Gastrocnemius medialis (tissue), 4 donors: Measurements from ENCODE around the gene ERICH6. TPM values are rescaled to one million over a fixed set of nuclear protein-coding genes. Genes with fewer than 3 reads are reported as not detected.

ENCODE experiments used
- ATAC-seq, 2 donors: fragments of 150-250 bp; one replicate each; pipeline ENCODE4 v1.9.1; 2016
- DNase-seq, 2 donors: peaks; one replicate each; pipeline ENCODE4 v3.0.0-alpha.2; 2019
- H3K27ac ChIP-seq, 4 donors: fragments of 200-600 bp; sonication (generic); 1 replicate in 1 of 4; 2 replicates in 3 of 4; pipeline ENCODE4 v1.5.1; 2016 to 2018; ENCODE audit warnings: mild to moderate bottlenecking in 2 of 4, moderate library complexity in 1 of 4
- H3K27me3 ChIP-seq, 3 donors: fragments of 200-600 bp; sonication (generic) in 2 of 3; 1 replicate in 1 of 3; 2 replicates in 2 of 3; pipeline versions ENCODE4 v1.5.1 to v1.6.0; 2016 to 2019; ENCODE audit warnings: mild to moderate bottlenecking in 1 of 3, moderate library complexity in 1 of 3
- H3K36me3 ChIP-seq, 2 donors: fragments of 200-600 bp; sonication (generic) in 1 of 2; one replicate each; pipeline ENCODE4 v1.5.1; 2017 to 2018
- H3K4me1 ChIP-seq, 2 donors: fragments of 200-600 bp; sonication (generic) in 1 of 2; one replicate each; pipeline ENCODE4 v1.5.1; 2016 to 2017; ENCODE audit warnings: mild to moderate bottlenecking in 2 of 2
- H3K4me3 ChIP-seq, 4 donors: fragments of 200-600 bp; sonication (generic) in 3 of 4; 1 replicate in 1 of 4; 2 replicates in 3 of 4; pipeline ENCODE4 v1.5.1; 2016 to 2019; ENCODE audit warnings: mild to moderate bottlenecking in 2 of 4
- H3K9me3 ChIP-seq, 3 donors: fragments of 200-600 bp; sonication (generic) in 2 of 3; 1 replicate in 1 of 3; 2 replicates in 2 of 3; pipeline ENCODE4 v1.5.1; 2016 to 2019
- POLR2A ChIP-seq, 2 donors: fragments of 450-650 bp; IDR thresholded peaks; one replicate each; pipeline ENCODE4 v1.6.1; 2017; ENCODE audit warnings: antibody characterized with exemption in 2 of 2, mild to moderate bottlenecking in 2 of 2, moderate library complexity in 2 of 2
- in situ Hi-C, 4 donors: fragments of 200-750 bp; cut with MboI; loops; one replicate each; pipeline versions ENCODE4 v1.15.0 to v1.8.0; 2017; ENCODE audit warnings: low sequenced_read_pairs in 4 of 4
- intact Hi-C: fragments of 100-400 bp; cut with DNase I; formaldehyde crosslinking; loops from one replicate; pipeline ENCODE4 v1.15.1; 2023; ENCODE audit warnings: low total_unique reads
- total RNA-seq, 4 donors: library from RNA; depleted of rRNA; stranded (reverse); fragments of >200 nt; gene quantifications; one replicate each; pipeline versions ENCODE4 v1.1.0 to v1.2.3, GENCODE V29; 2016
- TF ChIP-seq, protein P1 (sequence below), 5 experiments: fragments of 450-650 bp in 3 of 5; fragments of 200-600 bp in 2 of 5; sonication (generic) in 2 of 5; IDR thresholded peaks in 4 of 5; conservative IDR thresholded peaks in 1 of 5; 1 replicate in 4 of 5; 2 replicates in 1 of 5; pipeline ENCODE4 v1.5.1; 2016 to 2019; ENCODE audit warnings: antibody characterized with exemption in 5 of 5, mild to moderate bottlenecking in 3 of 5, moderate library complexity in 3 of 5

ERICH6 gene
- total RNA-seq, 4 donors from 2014 or later, result not detected

- H3K27me3 ChIP-seq, result no peaks in the 10 kb centered on the region
- TF ChIP-seq POLR2A (IDR thresholded peaks at IDR 0.05), result no peak
- TF ChIP-seq, protein P1, sequence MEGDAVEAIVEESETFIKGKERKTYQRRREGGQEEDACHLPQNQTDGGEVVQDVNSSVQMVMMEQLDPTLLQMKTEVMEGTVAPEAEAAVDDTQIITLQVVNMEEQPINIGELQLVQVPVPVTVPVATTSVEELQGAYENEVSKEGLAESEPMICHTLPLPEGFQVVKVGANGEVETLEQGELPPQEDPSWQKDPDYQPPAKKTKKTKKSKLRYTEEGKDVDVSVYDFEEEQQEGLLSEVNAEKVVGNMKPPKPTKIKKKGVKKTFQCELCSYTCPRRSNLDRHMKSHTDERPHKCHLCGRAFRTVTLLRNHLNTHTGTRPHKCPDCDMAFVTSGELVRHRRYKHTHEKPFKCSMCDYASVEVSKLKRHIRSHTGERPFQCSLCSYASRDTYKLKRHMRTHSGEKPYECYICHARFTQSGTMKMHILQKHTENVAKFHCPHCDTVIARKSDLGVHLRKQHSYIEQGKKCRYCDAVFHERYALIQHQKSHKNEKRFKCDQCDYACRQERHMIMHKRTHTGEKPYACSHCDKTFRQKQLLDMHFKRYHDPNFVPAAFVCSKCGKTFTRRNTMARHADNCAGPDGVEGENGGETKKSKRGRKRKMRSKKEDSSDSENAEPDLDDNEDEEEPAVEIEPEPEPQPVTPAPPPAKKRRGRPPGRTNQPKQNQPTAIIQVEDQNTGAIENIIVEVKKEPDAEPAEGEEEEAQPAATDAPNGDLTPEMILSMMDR (IDR thresholded peaks at IDR 0.05 in 4 of 5, conservative IDR thresholded peaks at IDR 0.05 in 1 of 5), result no peak
- H3K9me3 ChIP-seq, result no peaks in the 10 kb centered on the region
- intact Hi-C loops, result no loop called here
- H3K4me1 ChIP-seq, result peaks cover 0 to 8% of the 10 kb centered on the region in 2 donors
- no peak overlapping the region for H3K27ac ChIP-seq
- DNase-seq (no peak), ATAC-seq (no peak)
- in situ Hi-C loops, result no loop called here
- H3K4me3 ChIP-seq, result no peak overlapping the region
- H3K36me3 ChIP-seq, result no peaks in the 10 kb centered on the region
These were observed 4.6 kb downstream of the ERICH6 start for GRCh38 chr3:150699068-150699639.

DNA sequence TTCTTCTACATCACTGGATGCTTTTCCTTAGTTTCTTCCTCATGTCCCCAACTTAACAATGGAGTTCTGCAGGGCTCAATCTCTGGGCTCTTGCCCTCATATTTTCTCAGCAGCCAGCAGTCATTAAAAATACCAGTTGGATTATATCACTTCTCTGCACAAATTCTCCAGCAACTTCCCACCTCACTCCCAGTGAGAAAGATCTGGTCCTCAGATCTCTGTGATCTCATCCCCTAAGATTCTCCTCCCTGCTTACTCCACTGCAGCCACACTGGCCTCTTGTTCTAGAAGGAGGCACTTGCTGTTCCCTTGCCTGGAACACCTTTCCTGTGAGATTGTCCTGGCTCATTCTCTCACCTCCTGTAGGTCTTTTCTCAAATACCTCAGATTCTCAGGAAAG is 6.1 kb downstream of the ERICH6 start:
- H3K27me3 ChIP-seq, result no peaks in the 10 kb centered on the region
- no peak for ATAC-seq
- intact Hi-C loops, result no loop called here
- TF ChIP-seq, protein P1 (IDR thresholded peaks at IDR 0.05 in 4 of 5, conservative IDR thresholded peaks at IDR 0.05 in 1 of 5), result no peak
- TF ChIP-seq POLR2A (IDR thresholded peaks at IDR 0.05), result no peak
- H3K4me3 ChIP-seq, result no peak overlapping the region
- no peaks in the 10 kb centered on the region for H3K9me3 ChIP-seq
- H3K36me3 ChIP-seq, result no peaks in the 10 kb centered on the region
- DNase-seq, result no peak
- in situ Hi-C loops, result no loop called here
- no peak overlapping the region for H3K27ac ChIP-seq
- H3K4me1 ChIP-seq, result no peaks in the 10 kb centered on the region

GRCh38 chr3:150691414-150692040 is 12.2 kb downstream of the ERICH6 start:
- no peak overlapping the region for H3K4me3 ChIP-seq
- no peaks in the 10 kb centered on the region for H3K9me3 ChIP-seq
- H3K27ac ChIP-seq, result no peak overlapping the region
- no peaks in the 10 kb centered on the region for H3K4me1 ChIP-seq
- TF ChIP-seq, protein P1 (IDR thresholded peaks at IDR 0.05 in 4 of 5, conservative IDR thresholded peaks at IDR 0.05 in 1 of 5), result no peak
- no peak for TF ChIP-seq POLR2A (IDR thresholded peaks at IDR 0.05)
- intact Hi-C loops, result no loop called here
- no peaks in the 10 kb centered on the region for H3K36me3 ChIP-seq
- H3K27me3 ChIP-seq, result no peaks in the 10 kb centered on the region
- DNase-seq, result no peak
- ATAC-seq, result no peak
- in situ Hi-C loops, result no loop called here

- Histone ChIP-seq H3K4me3 (no peak overlapping the region), H3K27me3 (no peaks in the 10 kb centered on the region), H3K4me1 (no peaks in the 10 kb centered on the region), H3K9me3 (no peaks in the 10 kb centered on the region), H3K36me3 (no peaks in the 10 kb centered on the region), H3K27ac (no peak overlapping the region)
- no peak for DNase-seq
- intact Hi-C loops, result no loop called here
- in situ Hi-C loops, result no loop called here
- TF ChIP-seq, protein P1 (IDR thresholded peaks at IDR 0.05 in 4 of 5, conservative IDR thresholded peaks at IDR 0.05 in 1 of 5), result no peak
- no peak for TF ChIP-seq POLR2A (IDR thresholded peaks at IDR 0.05)
- no peak for ATAC-seq
These were observed 16.1 kb downstream of the ERICH6 start for GRCh38 chr3:150687613-150688012.
